Gastroesophageal sphincter (tissue), 4 donors: Measurements from ENCODE around the gene SNED1. TPM values are rescaled to one million over a fixed set of nuclear protein-coding genes. Genes with fewer than 3 reads are reported as not detected.

Experiments used
- ATAC-seq: fragments of 150-250 bp; one replicate; pipeline ENCODE4 v1.9.1; 2016; ENCODE audit warnings: mild to moderate bottlenecking, moderate library complexity
- H3K27ac ChIP-seq, 4 donors: fragments of 200-600 bp; sonication (generic) in 3 of 4; 1 replicate in 3 of 4; 2 replicates in 1 of 4; pipeline ENCODE4 v1.5.1; 2016 to 2019
- H3K27me3 ChIP-seq: fragments of 200-600 bp; sonication (generic); one replicate; pipeline ENCODE4 v1.5.1; 2019
- H3K36me3 ChIP-seq, 2 donors: fragments of 200-600 bp; sonication (generic); one replicate each; pipeline ENCODE4 v1.5.1; 2019; ENCODE audit warnings: control low read depth in 1 of 2
- H3K4me1 ChIP-seq, 3 donors: fragments of 200-600 bp; sonication (generic); 1 replicate in 2 of 3; 2 replicates in 1 of 3; pipeline ENCODE4 v1.5.1; 2016 to 2019; ENCODE audit warnings: control low read depth in 2 of 3
- H3K4me3 ChIP-seq, 2 donors: fragments of 200-600 bp; sonication (generic); one replicate each; pipeline ENCODE4 v1.5.1; 2019; ENCODE audit warnings: mild to moderate bottlenecking in 1 of 2, moderate library complexity in 1 of 2
- H3K9me3 ChIP-seq, 3 donors: fragments of 200-600 bp; sonication (generic); one replicate each; pipeline ENCODE4 v1.5.1; 2017 to 2019; ENCODE audit warnings: control low read depth in 2 of 3
- EP300 ChIP-seq: sonication (generic); formaldehyde crosslinking; IDR thresholded peaks from one replicate; pipeline ENCODE4 v1.6.1; 2017; ENCODE audit warnings: antibody characterized with exemption, mild to moderate bottlenecking
- POLR2A ChIP-seq, 2 donors: fragments of 450-650 bp; IDR thresholded peaks; one replicate each; pipeline ENCODE4 v1.6.1; 2017; ENCODE audit warnings: antibody characterized with exemption in 2 of 2, mild to moderate bottlenecking in 2 of 2, moderate library complexity in 1 of 2
- POLR2AphosphoS5 ChIP-seq: sonication (generic); formaldehyde crosslinking; IDR thresholded peaks from one replicate; pipeline ENCODE4 v1.6.1; 2017; ENCODE audit warnings: antibody characterized with exemption
- WGBS, 2 donors: methylation state at CpG; one replicate each; pipeline ENCODE4 v1.1.5; 2018; ENCODE audit warnings: low coverage in 1 of 2; 5-methylcytosine and 5-hydroxymethylcytosine counted together
- total RNA-seq, 4 donors: library from RNA; depleted of rRNA; stranded (reverse); fragments of >200 nt; gene quantifications; one replicate each; pipeline ENCODE4 v1.1.0, GENCODE V29; 2016
- TF ChIP-seq, protein P1 (sequence below), 4 experiments: fragments of 200-600 bp in 2 of 4; fragments of 450-650 bp in 2 of 4; sonication (generic) in 1 of 4; IDR thresholded peaks; one replicate each; pipeline ENCODE4 v1.5.1; 2017 to 2019; ENCODE audit warnings: antibody characterized with exemption in 4 of 4, mild to moderate bottlenecking in 2 of 4, moderate library complexity in 2 of 4

Gene SNED1
- total RNA-seq, 4 donors from 2014 or later = 8.3 to 29.9 (median 14.6) TPM

DNA sequence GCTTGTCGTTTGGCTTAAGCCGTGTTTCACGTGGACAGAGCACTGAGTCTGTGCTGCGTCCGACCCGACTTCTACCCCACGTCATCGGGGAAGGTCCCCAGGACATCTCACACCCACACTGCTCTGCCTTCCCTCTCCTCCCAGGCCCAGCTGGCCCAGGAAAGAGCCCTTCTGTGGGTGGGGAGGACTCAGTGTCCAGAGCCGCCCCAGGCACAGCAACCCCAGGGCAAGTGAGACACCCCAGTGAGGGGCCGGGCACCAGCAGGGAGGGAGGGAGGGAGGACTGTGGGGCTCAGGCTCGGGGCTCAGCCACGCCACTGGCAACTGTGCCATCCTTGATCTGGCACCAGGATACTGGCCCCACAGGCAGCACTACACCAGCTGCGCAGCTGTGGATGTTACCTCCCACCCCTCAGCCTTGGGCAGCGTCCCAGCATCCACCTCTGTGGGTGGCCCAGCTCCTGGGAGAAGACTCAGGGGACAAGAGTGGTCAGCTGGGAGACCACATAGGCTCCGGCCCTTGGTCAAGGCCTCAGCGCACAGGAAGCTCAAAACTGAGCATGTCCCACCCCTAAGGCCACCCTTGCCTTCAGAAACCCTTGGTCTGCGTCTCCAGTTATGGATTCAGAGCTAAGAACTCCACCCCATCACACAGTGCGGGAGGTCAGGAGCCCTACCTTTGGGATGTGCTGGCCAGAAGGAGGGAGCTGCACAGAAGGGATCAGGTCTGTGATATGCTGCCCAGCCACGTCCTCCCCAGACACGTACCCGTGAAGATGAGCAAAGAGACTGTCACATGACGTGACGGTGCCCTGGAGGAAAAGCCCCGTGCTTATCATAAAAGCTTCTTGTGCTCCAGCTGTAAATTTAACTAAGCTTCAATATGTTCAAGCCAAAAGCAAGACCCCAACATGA, 139.1 kb downstream of the SNED1 start:
- TF ChIP-seq EP300 (no peak), POLR2A (IDR thresholded peaks at IDR 0.05) (no peak), POLR2AphosphoS5 (no peak)
- TF ChIP-seq, protein P1, sequence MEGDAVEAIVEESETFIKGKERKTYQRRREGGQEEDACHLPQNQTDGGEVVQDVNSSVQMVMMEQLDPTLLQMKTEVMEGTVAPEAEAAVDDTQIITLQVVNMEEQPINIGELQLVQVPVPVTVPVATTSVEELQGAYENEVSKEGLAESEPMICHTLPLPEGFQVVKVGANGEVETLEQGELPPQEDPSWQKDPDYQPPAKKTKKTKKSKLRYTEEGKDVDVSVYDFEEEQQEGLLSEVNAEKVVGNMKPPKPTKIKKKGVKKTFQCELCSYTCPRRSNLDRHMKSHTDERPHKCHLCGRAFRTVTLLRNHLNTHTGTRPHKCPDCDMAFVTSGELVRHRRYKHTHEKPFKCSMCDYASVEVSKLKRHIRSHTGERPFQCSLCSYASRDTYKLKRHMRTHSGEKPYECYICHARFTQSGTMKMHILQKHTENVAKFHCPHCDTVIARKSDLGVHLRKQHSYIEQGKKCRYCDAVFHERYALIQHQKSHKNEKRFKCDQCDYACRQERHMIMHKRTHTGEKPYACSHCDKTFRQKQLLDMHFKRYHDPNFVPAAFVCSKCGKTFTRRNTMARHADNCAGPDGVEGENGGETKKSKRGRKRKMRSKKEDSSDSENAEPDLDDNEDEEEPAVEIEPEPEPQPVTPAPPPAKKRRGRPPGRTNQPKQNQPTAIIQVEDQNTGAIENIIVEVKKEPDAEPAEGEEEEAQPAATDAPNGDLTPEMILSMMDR (IDR thresholded peaks at IDR 0.05) = no peak
- no peak for ATAC-seq
- H3K27me3 ChIP-seq = no peaks in the 10 kb centered on the region
- H3K27ac ChIP-seq = no peak overlapping the region
- 90% methylated on average over 5 of the region's 24 CpGs; no CpG with 5 or more reads in 1 of the 2 donors for WGBS, 2 donors
- H3K4me3 ChIP-seq = no peak overlapping the region
- H3K9me3 ChIP-seq = no peaks in the 10 kb centered on the region
- no peaks in the 10 kb centered on the region for H3K4me1 ChIP-seq
- peaks cover 0 to 41% of the 10 kb centered on the region in 2 donors for H3K36me3 ChIP-seq

DNA sequence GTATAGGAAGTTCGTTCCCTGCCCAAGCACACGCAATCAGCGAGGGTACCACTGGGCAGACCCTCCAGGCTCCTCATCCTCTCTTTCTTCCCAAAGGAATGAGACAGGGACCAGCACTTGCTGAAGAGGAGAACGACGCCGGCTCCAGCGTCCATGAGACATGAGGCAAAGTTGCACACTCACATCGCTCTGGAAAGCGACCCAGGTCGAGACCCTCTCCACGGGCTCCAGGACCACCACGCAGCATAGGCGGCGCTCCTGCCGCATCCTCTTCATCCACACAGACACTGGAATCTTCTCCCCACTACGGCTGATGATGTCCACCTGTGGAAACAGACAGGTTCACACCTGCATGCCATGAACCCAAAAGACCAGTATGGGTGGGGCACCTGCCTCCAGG, 140.1 kb downstream of the SNED1 start:
- Histone ChIP-seq H3K27me3 (no peaks in the 10 kb centered on the region), H3K27ac (no peak overlapping the region), H3K4me1 (no peaks in the 10 kb centered on the region), H3K36me3 (peaks cover 0 to 43% of the 10 kb centered on the region in 2 donors), H3K9me3 (no peaks in the 10 kb centered on the region), H3K4me3 (no peak overlapping the region)
- ATAC-seq = no peak
- WGBS, 2 donors = 85 to 100% methylated on average over 1 to 7 of the region's 16 CpGs
- TF ChIP-seq POLR2AphosphoS5 = no peak
- no peak for TF ChIP-seq POLR2A (IDR thresholded peaks at IDR 0.05)
- TF ChIP-seq, protein P1 (IDR thresholded peaks at IDR 0.05) = no peak
- TF ChIP-seq EP300 = no peak

DNA sequence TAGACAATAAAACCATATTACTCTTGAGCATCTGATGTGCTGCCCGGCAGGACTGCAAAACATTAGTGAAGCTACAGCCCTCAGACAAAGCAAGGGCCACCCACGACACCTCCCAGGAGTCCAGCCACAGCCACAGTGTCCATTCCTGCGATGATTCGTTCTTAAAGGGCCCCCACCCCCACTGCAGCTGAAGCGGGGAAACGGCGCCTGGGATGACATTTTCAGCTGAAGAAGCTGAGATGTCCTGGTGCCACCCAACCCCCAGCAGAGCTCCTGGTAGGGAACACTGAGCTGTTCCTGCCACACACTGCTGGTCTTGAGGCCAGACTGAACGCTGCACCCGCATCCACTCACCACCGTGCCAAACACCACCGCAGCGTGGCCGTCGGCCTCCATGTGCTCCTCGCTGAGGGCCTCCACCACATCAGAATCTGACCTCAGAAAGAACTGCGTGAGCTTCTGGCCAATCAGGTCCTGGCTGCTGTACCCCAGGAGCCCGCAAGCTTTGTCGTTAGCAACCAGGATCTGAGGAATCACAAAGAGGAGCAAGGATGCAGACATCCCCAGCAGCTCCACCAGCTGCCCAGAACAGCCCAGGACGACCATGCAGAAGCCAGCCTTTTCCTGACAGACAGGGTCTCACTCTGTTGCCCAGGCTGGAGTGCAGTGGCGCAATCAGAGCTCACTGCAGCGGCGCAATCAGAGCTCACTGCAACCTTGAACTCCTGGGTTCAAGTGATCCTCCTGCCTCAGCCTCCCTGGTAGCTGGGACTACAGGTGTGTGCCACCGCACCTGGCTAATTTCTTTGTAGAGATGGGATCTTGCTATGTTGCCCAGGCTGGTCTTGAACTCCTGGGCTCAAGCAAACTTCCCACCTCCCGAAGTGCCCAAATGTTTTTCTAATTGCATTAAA, 141.4 kb downstream of the SNED1 start:
- Histone ChIP-seq H3K9me3 (no peaks in the 10 kb centered on the region), H3K4me1 (no peaks in the 10 kb centered on the region), H3K27ac (no peak overlapping the region), H3K27me3 (no peaks in the 10 kb centered on the region), H3K4me3 (no peak overlapping the region), H3K36me3 (peaks cover 0 to 43% of the 10 kb centered on the region in 2 donors)
- TF ChIP-seq EP300 (no peak), POLR2A (IDR thresholded peaks at IDR 0.05) (no peak), POLR2AphosphoS5 (no peak)
- TF ChIP-seq, protein P1 (IDR thresholded peaks at IDR 0.05) = no peak
- ATAC-seq = no peak
- 84 to 88% methylated on average over 6 to 7 of the region's 24 CpGs for WGBS, 2 donors

DNA sequence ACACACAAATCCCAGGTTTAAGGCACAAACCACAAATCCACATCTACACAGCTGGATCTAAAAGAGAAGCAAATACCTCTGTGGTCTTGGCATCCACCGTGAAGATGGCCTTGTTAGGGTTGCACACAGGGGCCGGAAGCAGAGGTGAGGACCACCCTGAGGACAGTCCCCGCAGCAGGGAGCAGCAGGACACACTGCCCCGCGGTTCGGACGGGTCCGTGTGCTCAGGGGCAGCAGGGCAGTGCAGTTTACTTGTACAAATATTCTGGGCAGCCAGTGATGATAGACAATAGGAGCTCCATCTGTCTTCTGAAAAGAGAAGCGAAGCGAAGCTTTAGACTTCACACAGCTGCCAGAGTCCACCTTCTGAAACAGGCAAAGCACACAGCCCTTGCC, 142.0 kb downstream of the SNED1 start:
- no peak for TF ChIP-seq POLR2A (IDR thresholded peaks at IDR 0.05)
- H3K27me3 ChIP-seq = no peaks in the 10 kb centered on the region
- 85% methylated on average over 4 of the region's 10 CpGs; no CpG with 5 or more reads in 1 of the 2 donors for WGBS, 2 donors
- H3K27ac ChIP-seq = no peak overlapping the region
- H3K4me3 ChIP-seq = no peak overlapping the region
- peaks cover 0 to 43% of the 10 kb centered on the region in 2 donors for H3K36me3 ChIP-seq
- no peaks in the 10 kb centered on the region for H3K9me3 ChIP-seq
- no peaks in the 10 kb centered on the region for H3K4me1 ChIP-seq
- no peak for ATAC-seq

DNA sequence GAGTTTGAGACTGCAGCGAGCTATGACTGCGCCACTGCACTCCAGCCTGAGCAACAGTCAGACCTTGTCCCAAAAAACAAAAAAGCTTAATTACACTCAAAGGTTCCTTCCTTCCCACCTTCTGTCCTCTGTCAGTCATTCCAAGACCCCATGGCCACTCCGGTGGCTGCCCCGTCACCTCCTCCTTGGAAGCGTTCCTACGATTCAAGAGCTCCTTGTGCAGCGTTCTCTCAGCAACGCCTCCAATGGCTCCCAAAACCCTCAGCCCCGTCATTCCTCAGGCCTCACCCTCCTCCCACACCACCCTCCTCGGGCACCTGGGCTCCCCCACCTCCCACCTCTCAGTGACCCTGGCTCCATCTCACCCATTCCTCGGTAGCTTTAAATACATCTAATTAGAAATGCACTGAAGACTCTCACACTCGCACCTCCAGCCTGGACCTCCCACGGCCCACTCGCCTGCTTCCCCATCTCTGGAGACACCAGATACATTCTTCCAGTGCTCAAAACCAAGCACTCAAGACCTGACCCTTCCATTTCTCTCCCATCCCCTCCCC, 142.9 kb downstream of the SNED1 start:
- H3K4me1 ChIP-seq = no peaks in the 10 kb centered on the region
- H3K27me3 ChIP-seq = no peaks in the 10 kb centered on the region
- TF ChIP-seq POLR2AphosphoS5 = no peak
- TF ChIP-seq, protein P1 (IDR thresholded peaks at IDR 0.05) = no peak
- TF ChIP-seq POLR2A (IDR thresholded peaks at IDR 0.05) = no peak
- TF ChIP-seq EP300 = no peak
- H3K9me3 ChIP-seq = no peaks in the 10 kb centered on the region
- peaks cover 0 to 40% of the 10 kb centered on the region in 2 donors for H3K36me3 ChIP-seq
- H3K4me3 ChIP-seq = no peak overlapping the region
- no peak for ATAC-seq
- WGBS, 2 donors = 93 to 97% methylated on average over 11 to 12 of the region's 14 CpGs
- no peak overlapping the region for H3K27ac ChIP-seq
